T-cell (primary cell): Measurements from ENCODE around the gene SYNRG. TPM values are rescaled to one million over a fixed set of nuclear protein-coding genes. Genes with fewer than 3 reads are reported as not detected.

Source experiments
- ATAC-seq, 4 experiments: fragments of 200-7000 bp in 3 of 4; fragments of 150-1000 bp in 1 of 4; cut with Tn5 transposase; replicated peaks in 1 of 4; 1 replicate in 3 of 4; 2 replicates in 1 of 4; pipeline ENCODE4 v1.10.0; 2021; ENCODE audit warnings: moderate library complexity in 3 of 4, mild to moderate bottlenecking in 2 of 4, moderate number of reproducible peaks in 1 of 4
- CTCF ChIA-PET, 2 donors: fragments of 300-600 bp; sonication (Branson Sonifier 250); formaldehyde crosslinking; loops; one replicate each; lab custom pipeline; 2022; ENCODE audit warnings: antibody characterized with exemption in 2 of 2; lab: Charles Lee
- POLR2A ChIA-PET, 2 donors: fragments of 300-600 bp; sonication (Branson Sonifier 250); formaldehyde crosslinking; loops; one replicate each; lab custom pipeline; 2022; ENCODE audit warnings: antibody characterized with exemption in 2 of 2; lab: Charles Lee
- DNase-seq, 35 experiments: peaks; one replicate each; pipeline versions ENCODE4 v3.0.0 to v3.0.0-alpha.2; 2013 to 2023
- H3K27ac ChIP-seq: one replicate; pipeline ENCODE4 v1.5.1; 2013; ENCODE audit warnings: low read length
- H3K27me3 ChIP-seq, 2 experiments: replicated peaks in 1 of 2; 1 replicate in 1 of 2; 2 replicates in 1 of 2; pipeline versions ENCODE4 v1.6.1 to v1.7.0; 2013; ENCODE audit warnings: low read length in 1 of 2, mixed read lengths in 1 of 2; ENCODE audit not compliant: control insufficient read depth in 2 of 2, insufficient read depth in 2 of 2; ENCODE audit errors: extremely low read depth in 1 of 2
- H3K36me3 ChIP-seq, 2 donors: 1 replicate in 1 of 2; 2 replicates in 1 of 2; pipeline versions ENCODE4 v1.6.1 to v1.7.0; 2013; ENCODE audit warnings: low read length in 1 of 2; ENCODE audit not compliant: control insufficient read depth in 2 of 2, insufficient read depth in 1 of 2; ENCODE audit errors: extremely low read depth in 1 of 2
- H3K4me1 ChIP-seq, 2 experiments: 1 replicate in 1 of 2; 2 replicates in 1 of 2; pipeline versions ENCODE4 v1.6.1 to v1.7.0; 2013; ENCODE audit warnings: low read length in 2 of 2, mixed read lengths in 1 of 2; ENCODE audit not compliant: insufficient read depth in 2 of 2, control insufficient read depth in 1 of 2; ENCODE audit errors: extremely low read depth in 1 of 2
- H3K4me3 ChIP-seq, 2 donors: 1 replicate in 1 of 2; 2 replicates in 1 of 2; pipeline versions ENCODE4 v1.5.1 to v1.7.0; 2013; ENCODE audit warnings: mild to moderate bottlenecking in 2 of 2, low read length in 1 of 2, moderate library complexity in 1 of 2; ENCODE audit not compliant: control insufficient read depth in 1 of 2; ENCODE audit errors: extremely low read depth in 1 of 2
- H3K9me3 ChIP-seq: 2 replicates; pipeline ENCODE4 v1.7.0; 2013
- H3K27ac Mint-ChIP-seq, 2 donors: one replicate each; pipeline ENCODE4 v1.8.0; 2020 to 2021; ENCODE audit warnings: mild to moderate bottlenecking in 2 of 2, mixed read lengths in 2 of 2
- H3K27me3 Mint-ChIP-seq, 2 donors: one replicate each; pipeline ENCODE4 v1.8.0; 2021 to 2022; ENCODE audit warnings: mixed read lengths in 2 of 2
- H3K36me3 Mint-ChIP-seq: one replicate; pipeline ENCODE4 v1.8.0; 2021; ENCODE audit warnings: mixed read lengths
- H3K4me1 Mint-ChIP-seq, 3 donors: one replicate each; pipeline ENCODE4 v1.8.0; 2020 to 2022; ENCODE audit warnings: mixed read lengths in 3 of 3, mild to moderate bottlenecking in 1 of 3
- H3K4me3 Mint-ChIP-seq, 3 donors: one replicate each; pipeline ENCODE4 v1.8.0; 2020 to 2022; ENCODE audit warnings: mild to moderate bottlenecking in 3 of 3, mixed read lengths in 3 of 3, moderate library complexity in 3 of 3
- H3K9me3 Mint-ChIP-seq, 3 donors: one replicate each; pipeline ENCODE4 v1.8.0; 2020 to 2022; ENCODE audit warnings: mixed read lengths in 3 of 3
- WGBS: methylation state at CpG from one replicate; pipeline ENCODE4 v1.1.5; 2013; ENCODE audit warnings: missing lambda C conversion rate; ENCODE audit not compliant: insufficient coverage; 5-methylcytosine and 5-hydroxymethylcytosine counted together
- total RNA-seq, 35 experiments: library from RNA in 6 of 35; stranded (reverse) in 6 of 35; fragments of 120-200 nt in 1 of 35; gene quantifications; one replicate each; pipeline versions ENCODE4 v1.2.1 to v1.2.4 and lab custom pipeline; 2013 to 2026

SYNRG gene
- total RNA-seq, 5 donors from 2014 or later (not counting 1 experiment from before 2014, with no cell fraction given) = 103 to 118 (median 113) TPM

- H3K36me3 Mint-ChIP-seq = peaks cover 49% of the 10 kb centered on the region
- no peak overlapping the region for H3K27ac ChIP-seq
- no peak overlapping the region for H3K27ac Mint-ChIP-seq
- ATAC-seq (no peak), DNase-seq (no peak)
- POLR2A ChIA-PET = no interaction called here
- no peaks in the 10 kb centered on the region for H3K9me3 ChIP-seq
- H3K36me3 ChIP-seq = peaks cover 8 to 74% of the 10 kb centered on the region in 2 donors
- WGBS = 100% methylated on average over 1 of the region's 3 CpGs
- no peaks in the 10 kb centered on the region for H3K9me3 Mint-ChIP-seq
- H3K4me1 ChIP-seq = peaks cover 0 to 7% of the 10 kb centered on the region in 2 experiments
- no peaks in the 10 kb centered on the region for H3K27me3 ChIP-seq
- no peak overlapping the region for H3K4me3 Mint-ChIP-seq
- H3K4me3 ChIP-seq = no peak overlapping the region
- CTCF ChIA-PET = no interaction called here
- H3K4me1 Mint-ChIP-seq = peaks cover 39 to 51% (median 46%) of the 10 kb centered on the region in 3 donors
- H3K27me3 Mint-ChIP-seq = no peaks in the 10 kb centered on the region
Measured at GRCh38 chr17:37555386-37555785, 53.8 kb downstream of the SYNRG start.

- no peak overlapping the region for H3K4me3 Mint-ChIP-seq
- Histone ChIP-seq H3K27me3 (no peaks in the 10 kb centered on the region), H3K4me1 (peaks cover under 1 to 7% of the 10 kb centered on the region in 2 experiments), H3K36me3 (peaks cover 0 to 63% of the 10 kb centered on the region in 2 donors), H3K9me3 (no peaks in the 10 kb centered on the region), H3K4me3 (no peak overlapping the region), H3K27ac (no peak overlapping the region)
- ATAC-seq (no peak), DNase-seq (no peak)
- peak overlapping the region; percentile 61 to 84 for H3K27ac Mint-ChIP-seq
- POLR2A ChIA-PET = no interaction called here
- H3K27me3 Mint-ChIP-seq = no peaks in the 10 kb centered on the region
- H3K4me1 Mint-ChIP-seq = peaks cover 50 to 59% (median 51%) of the 10 kb centered on the region in 3 donors
- H3K36me3 Mint-ChIP-seq = peaks cover 48% of the 10 kb centered on the region
- CTCF ChIA-PET = interaction anchor here in 1 of 2 donors (0.6 to 0.8 kb wide), 2 partner anchors 18 to 41 kb away, joined by 3 to 7 read pairs; no protein-coding TSS in a partner anchor
- H3K9me3 Mint-ChIP-seq = no peaks in the 10 kb centered on the region
- 94% methylated on average over 2 of the region's 6 CpGs for WGBS
Measured at GRCh38 chr17:37553401-37553966, 55.7 kb downstream of the SYNRG start.

GRCh38 chr17:37551788-37552187, 57.4 kb downstream of the SYNRG start:
- ATAC-seq (no peak), DNase-seq (no peak)
- Histone ChIP-seq H3K9me3 (no peaks in the 10 kb centered on the region), H3K4me3 (no peak overlapping the region), H3K4me1 (peaks cover 2 to 7% of the 10 kb centered on the region in 2 experiments), H3K27me3 (no peaks in the 10 kb centered on the region), H3K27ac (no peak overlapping the region), H3K36me3 (peaks cover 0 to 55% of the 10 kb centered on the region in 2 donors)
- no CpG with 5 or more reads among the region's 3 CpGs for WGBS
- ChIA-PET CTCF (interaction anchor here (0.6 to 0.8 kb wide), 5 partner anchors 13 to 733 kb away, joined by 3 to 5 read pairs (median 4); no protein-coding TSS in a partner anchor), POLR2A (interaction anchor here in 1 of 2 donors (0.5 to 0.6 kb wide), 2 partner anchors 42 to 48 kb away, joined by 3 to 7 read pairs; no protein-coding TSS in a partner anchor)
- Mint-ChIP-seq H3K9me3 (no peaks in the 10 kb centered on the region), H3K36me3 (peaks cover 41% of the 10 kb centered on the region), H3K4me1 (peaks cover 65 to 72% (median 65%) of the 10 kb centered on the region in 3 donors), H3K27me3 (no peaks in the 10 kb centered on the region), H3K27ac (peak overlapping the region; percentile 79 to 85), H3K4me3 (peak overlapping the region in 1 of 3 donors; percentile 41)

- POLR2A ChIA-PET = interaction anchor here in 1 of 2 donors (0.5 kb wide), 1 partner anchor 1941 kb away, joined by 5 read pairs; no protein-coding TSS in a partner anchor
- WGBS = no CpG with 5 or more reads among the region's 1 CpG
- peak overlapping the region in 1 of 2 donors; percentile 85 for H3K27ac Mint-ChIP-seq
Measured at GRCh38 chr17:37547986-37548385, 61.2 kb downstream of the SYNRG start.

GRCh38 chr17:37546302-37546701, 62.9 kb downstream of the SYNRG start:
- 93% methylated on average over 2 of the region's 3 CpGs for WGBS
- no peak overlapping the region for H3K4me3 Mint-ChIP-seq
- no peak overlapping the region for H3K4me3 ChIP-seq
- DNase-seq (no peak), ATAC-seq (no peak)
- no peaks in the 10 kb centered on the region for H3K9me3 Mint-ChIP-seq
- POLR2A ChIA-PET = no interaction called here
- H3K36me3 ChIP-seq = peaks cover 0 to 52% of the 10 kb centered on the region in 2 donors
- H3K9me3 ChIP-seq = no peaks in the 10 kb centered on the region
- H3K36me3 Mint-ChIP-seq = peaks cover 33% of the 10 kb centered on the region
- CTCF ChIA-PET = no interaction called here
- H3K4me1 Mint-ChIP-seq = peaks cover 42 to 58% (median 45%) of the 10 kb centered on the region in 3 donors
- H3K27ac Mint-ChIP-seq = peak overlapping the region in 1 of 2 donors; percentile 20
- no peaks in the 10 kb centered on the region for H3K27me3 ChIP-seq
- H3K4me1 ChIP-seq = peaks cover under 1 to 2% of the 10 kb centered on the region in 2 experiments
- H3K27ac ChIP-seq = no peak overlapping the region
- no peaks in the 10 kb centered on the region for H3K27me3 Mint-ChIP-seq

More at GRCh38 chr17:37547986-37548385, 61.2 kb downstream of the SYNRG start:
- Mint-ChIP-seq H3K27me3 (no peaks in the 10 kb centered on the region), H3K9me3 (no peaks in the 10 kb centered on the region), H3K36me3 (peaks cover 29% of the 10 kb centered on the region), H3K4me3 (no peak overlapping the region), H3K4me1 (peaks cover 58 to 74% (median 62%) of the 10 kb centered on the region in 3 donors)
- Histone ChIP-seq H3K4me1 (peaks cover 2 to 6% of the 10 kb centered on the region in 2 experiments), H3K27me3 (no peaks in the 10 kb centered on the region), H3K4me3 (no peak overlapping the region), H3K36me3 (peaks cover 0 to 46% of the 10 kb centered on the region in 2 donors), H3K27ac (no peak overlapping the region), H3K9me3 (no peaks in the 10 kb centered on the region)
- CTCF ChIA-PET = no interaction called here
- no peak for DNase-seq
- ATAC-seq = no peak

GRCh38 chr17:37545486-37545885, 63.7 kb downstream of the SYNRG start:
- Histone ChIP-seq H3K9me3 (no peaks in the 10 kb centered on the region), H3K4me1 (peaks cover 0 to 2% of the 10 kb centered on the region in 2 experiments), H3K36me3 (peaks cover 4 to 54% of the 10 kb centered on the region in 2 donors), H3K4me3 (no peak overlapping the region), H3K27ac (no peak overlapping the region), H3K27me3 (no peaks in the 10 kb centered on the region)
- Mint-ChIP-seq H3K9me3 (no peaks in the 10 kb centered on the region), H3K4me1 (peaks cover 33 to 49% (median 37%) of the 10 kb centered on the region in 3 donors), H3K36me3 (peaks cover 32% of the 10 kb centered on the region), H3K27me3 (no peaks in the 10 kb centered on the region), H3K27ac (no peak overlapping the region), H3K4me3 (no peak overlapping the region)
- DNase-seq (no peak), ATAC-seq (no peak)
- WGBS = no CpG with 5 or more reads among the region's 2 CpGs
- ChIA-PET CTCF (no interaction called here), POLR2A (no interaction called here)
